Central memory CD8-positive, alpha-beta T cell (primary cell): ENCODE data around the gene OSBPL2.

Source experiments
- ATAC-seq: fragments of 150-1000 bp; cut with Tn5 transposase; replicated peaks from 2 replicates; pipeline ENCODE4 v1.10.0; 2022; ENCODE audit warnings: mild to moderate bottlenecking, moderate FRiP score, moderate number of reproducible peaks; ENCODE audit not compliant: poor library complexity, severe bottlenecking; ENCODE audit errors: extremely low read depth
- DNase-seq, 2 donors: peaks; one replicate each; pipeline ENCODE4 v3.0.0; 2021; ENCODE audit warnings: low spot score in 2 of 2
- H3K27ac Mint-ChIP-seq: one replicate; pipeline ENCODE4 v1.8.0; 2022; ENCODE audit warnings: low read depth, mild to moderate bottlenecking, moderate library complexity, mixed read lengths
- H3K27me3 Mint-ChIP-seq: one replicate; pipeline ENCODE4 v1.8.0; 2022; ENCODE audit warnings: mixed read lengths
- H3K36me3 Mint-ChIP-seq: one replicate; pipeline ENCODE4 v1.8.0; 2022; ENCODE audit warnings: mild to moderate bottlenecking, moderate library complexity, mixed read lengths; ENCODE audit not compliant: insufficient read depth
- H3K4me1 Mint-ChIP-seq: one replicate; pipeline ENCODE4 v1.8.0; 2022; ENCODE audit warnings: mixed read lengths
- H3K4me3 Mint-ChIP-seq: one replicate; pipeline ENCODE4 v1.8.0; 2022; ENCODE audit warnings: mild to moderate bottlenecking, moderate library complexity, mixed read lengths
- H3K9me3 Mint-ChIP-seq: one replicate; pipeline ENCODE4 v1.8.0; 2022; ENCODE audit warnings: mixed read lengths

Gene OSBPL2

GRCh38 chr20:62291251-62292066, 53.1 kb downstream of the OSBPL2 start:
- ATAC-seq = no peak
- Mint-ChIP-seq H3K27ac (peak overlapping the region; percentile 80), H3K9me3 (no peaks in the 10 kb centered on the region), H3K27me3 (no peaks in the 10 kb centered on the region), H3K36me3 (peaks cover 18% of the 10 kb centered on the region), H3K4me3 (no peak overlapping the region), H3K4me1 (peaks cover 16% of the 10 kb centered on the region)
- no peak for DNase-seq

- Mint-ChIP-seq H3K4me1 (peaks cover 16% of the 10 kb centered on the region), H3K9me3 (no peaks in the 10 kb centered on the region), H3K4me3 (peak overlapping the region; percentile 61), H3K36me3 (peaks cover 15% of the 10 kb centered on the region), H3K27me3 (no peaks in the 10 kb centered on the region), H3K27ac (peak overlapping the region; percentile 80)
- ATAC-seq (peak; percentile 92), DNase-seq (no peak)
Measured at GRCh38 chr20:62292108-62292507, 53.8 kb downstream of the OSBPL2 start.

DNA sequence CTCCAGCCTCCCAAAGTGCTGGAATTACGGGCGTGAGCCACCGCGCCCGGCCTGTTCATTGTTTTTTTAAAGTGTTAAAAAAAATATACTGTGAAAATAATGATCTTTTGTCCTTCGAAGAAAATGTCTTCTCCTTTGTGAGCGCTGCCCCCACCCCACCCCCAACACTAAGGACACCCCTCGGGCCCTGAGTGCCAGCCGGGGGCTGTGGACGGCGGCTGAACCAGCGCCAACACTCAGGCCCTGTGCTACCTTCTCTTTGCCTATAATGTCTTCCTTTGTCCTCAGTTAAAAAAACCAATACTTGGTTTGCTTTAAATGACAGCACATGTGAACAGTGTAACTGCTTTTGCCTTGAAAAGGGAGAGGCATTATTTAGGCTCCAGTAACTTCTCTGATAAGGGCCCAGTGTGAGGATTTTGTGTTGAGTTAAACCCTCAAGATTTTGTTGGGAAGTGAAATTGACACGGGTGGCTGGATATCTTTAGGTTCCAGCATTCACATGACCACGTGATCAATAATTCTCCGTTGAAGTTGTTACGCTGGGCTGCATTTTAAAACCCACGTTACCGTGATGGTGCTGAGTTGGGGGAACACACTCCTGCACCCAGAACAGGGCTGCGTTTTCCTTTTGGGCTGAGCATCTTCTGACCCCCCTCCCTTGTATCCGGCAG, 54.9 kb downstream of the OSBPL2 start:
- Mint-ChIP-seq H3K4me3 (no peak overlapping the region), H3K4me1 (peaks cover 16% of the 10 kb centered on the region), H3K27me3 (no peaks in the 10 kb centered on the region), H3K27ac (no peak overlapping the region), H3K9me3 (no peaks in the 10 kb centered on the region), H3K36me3 (peaks cover 17% of the 10 kb centered on the region)
- DNase-seq = no peak
- ATAC-seq = no peak

- Mint-ChIP-seq H3K9me3 (no peaks in the 10 kb centered on the region), H3K27ac (no peak overlapping the region), H3K36me3 (peaks cover 17% of the 10 kb centered on the region), H3K4me3 (no peak overlapping the region), H3K27me3 (no peaks in the 10 kb centered on the region), H3K4me1 (peaks cover 16% of the 10 kb centered on the region)
- ATAC-seq = no peak
- no peak for DNase-seq
Measured at GRCh38 chr20:62293946-62294345, 55.6 kb downstream of the OSBPL2 start.

DNA sequence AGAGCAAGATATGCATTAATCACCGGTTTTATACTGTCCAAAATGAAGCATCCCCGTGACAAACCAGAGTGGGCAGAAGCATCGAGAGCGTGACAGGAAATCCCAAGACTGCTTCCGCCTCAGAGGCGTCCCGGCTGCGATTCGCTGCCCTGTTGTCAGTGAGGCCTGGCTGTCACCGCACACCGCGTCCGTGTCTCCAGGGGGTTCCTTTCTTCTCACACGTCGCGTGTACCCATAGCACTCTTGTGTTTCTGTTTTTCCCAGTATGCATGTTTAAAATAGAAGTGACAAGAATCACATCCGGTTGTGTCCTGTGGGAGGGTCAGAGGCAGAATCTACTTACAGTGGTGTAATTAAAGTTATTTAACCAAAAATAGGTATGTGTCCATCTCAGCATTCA, 56.2 kb downstream of the OSBPL2 start:
- Mint-ChIP-seq H3K9me3 (no peaks in the 10 kb centered on the region), H3K27ac (no peak overlapping the region), H3K4me3 (no peak overlapping the region), H3K36me3 (peaks cover 17% of the 10 kb centered on the region), H3K4me1 (peaks cover 16% of the 10 kb centered on the region), H3K27me3 (no peaks in the 10 kb centered on the region)
- DNase-seq (no peak), ATAC-seq (no peak)

DNA sequence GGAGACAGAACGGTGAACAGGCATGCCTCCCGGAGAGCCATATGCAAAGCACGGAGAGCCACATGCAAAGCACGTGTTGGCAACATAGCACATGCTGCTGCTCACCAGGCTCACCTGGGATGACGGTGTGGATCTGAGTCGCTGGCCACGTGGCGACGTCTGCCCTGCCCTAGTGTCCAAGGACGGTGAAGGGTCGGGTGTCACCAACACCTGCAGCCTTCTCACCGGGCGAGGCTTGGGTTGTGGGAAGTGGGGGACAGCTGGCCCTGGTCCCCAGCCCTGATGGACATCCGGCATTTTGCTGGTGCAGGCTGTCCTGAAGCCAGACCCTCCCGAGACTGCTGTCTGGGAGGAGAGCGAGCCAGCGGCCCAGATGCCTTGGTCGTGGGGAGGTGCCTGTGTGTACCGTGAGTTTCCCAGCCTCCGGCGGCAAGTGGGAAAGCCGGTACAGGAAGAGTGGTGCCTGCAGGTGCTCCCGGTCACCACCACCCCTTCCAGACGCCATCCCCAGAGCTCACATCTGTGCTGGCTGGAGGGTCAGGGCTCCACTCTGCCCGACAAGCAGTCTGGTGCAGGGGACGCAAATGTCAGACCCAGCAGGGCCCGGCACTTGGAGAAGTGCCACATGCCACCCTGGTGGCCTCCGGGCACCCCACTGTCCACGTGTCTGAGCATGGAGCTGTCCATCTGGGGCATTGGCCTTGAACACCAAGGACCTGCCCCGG, 58.6 kb downstream of the OSBPL2 start:
- Mint-ChIP-seq H3K27ac (no peak overlapping the region), H3K36me3 (peaks cover 17% of the 10 kb centered on the region), H3K4me3 (no peak overlapping the region), H3K27me3 (no peaks in the 10 kb centered on the region), H3K9me3 (no peaks in the 10 kb centered on the region), H3K4me1 (peaks cover 18% of the 10 kb centered on the region)
- ATAC-seq (no peak), DNase-seq (no peak)

DNA sequence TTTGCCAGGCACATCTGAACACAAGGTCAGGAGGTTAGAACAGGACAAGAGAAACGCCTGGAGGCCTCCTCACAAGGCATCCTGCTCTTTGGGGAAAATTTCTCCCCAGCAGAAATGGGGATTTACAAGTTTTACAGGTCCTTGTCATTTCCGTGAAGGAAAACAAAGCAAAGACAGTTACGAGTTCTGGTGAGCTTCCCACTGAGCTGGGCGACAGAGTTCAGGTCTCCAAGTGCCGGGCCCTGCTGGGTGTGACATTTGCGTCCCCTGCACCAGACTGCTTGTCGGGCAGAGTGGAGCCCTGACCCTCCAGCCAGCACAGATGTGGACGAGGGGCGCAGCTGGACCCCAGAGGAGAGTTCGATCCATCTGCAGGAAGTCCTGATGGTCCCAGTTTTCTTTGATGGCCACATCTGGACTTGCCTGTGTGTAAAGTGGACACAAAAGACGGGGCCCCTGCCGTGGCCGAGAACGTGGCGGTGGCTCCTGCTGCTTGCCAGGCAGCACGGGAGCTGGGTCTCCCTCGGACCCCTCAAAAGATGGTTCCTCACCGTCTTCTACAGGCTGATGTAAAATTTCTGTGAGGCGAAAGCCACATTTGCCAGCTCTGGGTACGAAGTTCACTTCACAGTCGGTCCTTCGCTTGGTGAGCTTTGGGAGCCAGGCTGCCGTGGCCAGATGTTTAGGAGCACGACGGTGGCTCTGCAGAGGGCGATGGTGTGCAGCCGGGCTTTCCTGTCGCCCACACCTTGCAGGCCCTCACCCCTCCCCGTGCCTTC, 59.3 kb downstream of the OSBPL2 start:
- ATAC-seq (no peak), DNase-seq (no peak)
- no peaks in the 10 kb centered on the region for H3K27me3 Mint-ChIP-seq
- H3K36me3 Mint-ChIP-seq = peaks cover 20% of the 10 kb centered on the region
- H3K27ac Mint-ChIP-seq = no peak overlapping the region
- H3K9me3 Mint-ChIP-seq = no peaks in the 10 kb centered on the region
- H3K4me3 Mint-ChIP-seq = no peak overlapping the region
- H3K4me1 Mint-ChIP-seq = peaks cover 18% of the 10 kb centered on the region

DNA sequence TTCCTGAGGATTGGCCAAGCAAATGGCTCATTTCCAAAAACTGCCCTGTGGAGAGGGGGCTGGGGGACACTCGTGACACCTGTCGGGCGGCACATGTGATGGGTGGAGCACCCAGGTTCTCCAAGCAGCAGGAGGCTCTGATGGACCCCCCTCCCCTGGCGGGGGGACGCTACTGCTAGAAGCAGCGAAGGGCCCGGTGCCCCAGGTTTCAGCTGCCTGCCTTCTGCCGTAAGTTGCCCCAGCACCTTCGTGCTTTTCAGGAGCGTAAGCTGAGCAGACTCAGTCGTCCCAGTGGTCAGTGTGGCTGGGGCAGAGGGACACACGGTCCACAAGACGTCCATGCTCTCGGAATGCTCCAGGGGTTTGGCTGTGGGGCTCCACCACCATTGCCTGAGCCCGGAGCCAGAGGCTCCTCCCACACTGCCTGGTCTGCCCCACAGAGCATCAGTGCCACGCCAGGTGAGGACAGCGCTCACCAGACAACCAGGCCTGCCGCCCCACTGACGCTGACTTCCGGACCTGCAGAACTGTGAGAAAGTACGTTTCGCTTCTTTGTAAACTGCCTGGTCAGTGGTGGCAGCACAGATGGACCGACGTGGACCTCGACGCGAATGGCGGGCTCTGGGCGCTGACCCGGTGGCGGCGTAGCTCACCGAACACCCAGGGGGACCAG, 60.4 kb downstream of the OSBPL2 start:
- H3K27me3 Mint-ChIP-seq = no peaks in the 10 kb centered on the region
- DNase-seq (no peak), ATAC-seq (no peak)
- peaks cover 17% of the 10 kb centered on the region for H3K4me1 Mint-ChIP-seq
- H3K36me3 Mint-ChIP-seq = peaks cover 23% of the 10 kb centered on the region
- no peak overlapping the region for H3K4me3 Mint-ChIP-seq
- no peaks in the 10 kb centered on the region for H3K9me3 Mint-ChIP-seq
- no peak overlapping the region for H3K27ac Mint-ChIP-seq

DNA sequence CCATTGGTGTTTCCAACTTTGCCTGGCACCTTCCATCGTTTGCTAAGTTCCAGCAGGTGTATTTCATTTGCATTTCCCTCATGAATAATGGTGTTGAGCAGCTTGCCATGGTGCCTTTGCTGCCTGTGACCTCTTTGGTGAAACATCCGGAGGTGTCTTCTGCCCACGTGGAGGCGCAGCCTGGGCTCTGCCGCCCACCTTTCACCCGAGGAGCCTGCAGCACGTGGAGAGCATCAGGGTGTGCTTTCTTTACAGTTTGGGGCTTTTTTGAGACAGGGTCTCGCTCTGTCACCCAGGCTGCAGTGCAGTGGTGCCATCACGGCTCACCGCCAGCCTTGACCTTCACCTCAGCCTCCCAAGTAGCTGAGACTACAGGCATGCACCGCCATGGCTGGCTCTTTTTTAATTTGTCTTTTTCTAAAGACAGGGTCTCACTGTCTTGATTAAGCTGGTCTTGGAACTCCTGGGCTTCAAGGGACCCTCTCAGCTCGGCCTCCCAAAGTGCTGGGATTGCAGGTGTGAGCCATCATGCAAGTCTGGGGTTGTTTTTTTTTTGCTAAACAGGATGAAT, 61.4 kb downstream of the OSBPL2 start:
- DNase-seq (no peak), ATAC-seq (no peak)
- Mint-ChIP-seq H3K9me3 (no peaks in the 10 kb centered on the region), H3K4me1 (peaks cover 26% of the 10 kb centered on the region), H3K36me3 (peaks cover 20% of the 10 kb centered on the region), H3K27ac (peak overlapping the region; percentile 32), H3K27me3 (no peaks in the 10 kb centered on the region), H3K4me3 (no peak overlapping the region)

DNA sequence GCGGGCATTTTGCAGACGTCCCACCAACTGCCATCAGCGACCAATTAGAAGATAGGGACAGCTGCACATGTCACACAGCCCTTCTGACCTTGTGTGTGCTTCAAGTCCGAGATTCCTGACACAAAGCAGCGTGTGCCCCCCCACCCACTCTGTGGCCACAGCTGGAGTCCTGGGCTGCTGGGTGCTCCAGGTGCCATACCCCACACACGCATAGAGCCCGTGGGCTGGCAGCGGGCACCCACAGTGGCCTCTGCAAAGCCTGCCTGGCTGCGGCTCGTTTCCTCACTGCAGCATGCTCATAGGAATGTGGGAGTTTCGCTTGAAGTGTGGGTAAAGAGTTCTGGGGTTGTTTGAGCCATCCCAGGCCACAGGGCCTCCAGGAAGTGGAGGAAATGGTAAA, 62.0 kb downstream of the OSBPL2 start:
- Mint-ChIP-seq H3K4me1 (peaks cover 26% of the 10 kb centered on the region), H3K27ac (peak overlapping the region; percentile 32), H3K9me3 (no peaks in the 10 kb centered on the region), H3K27me3 (no peaks in the 10 kb centered on the region), H3K4me3 (no peak overlapping the region), H3K36me3 (peaks cover 18% of the 10 kb centered on the region)
- ATAC-seq (no peak), DNase-seq (no peak)

DNA sequence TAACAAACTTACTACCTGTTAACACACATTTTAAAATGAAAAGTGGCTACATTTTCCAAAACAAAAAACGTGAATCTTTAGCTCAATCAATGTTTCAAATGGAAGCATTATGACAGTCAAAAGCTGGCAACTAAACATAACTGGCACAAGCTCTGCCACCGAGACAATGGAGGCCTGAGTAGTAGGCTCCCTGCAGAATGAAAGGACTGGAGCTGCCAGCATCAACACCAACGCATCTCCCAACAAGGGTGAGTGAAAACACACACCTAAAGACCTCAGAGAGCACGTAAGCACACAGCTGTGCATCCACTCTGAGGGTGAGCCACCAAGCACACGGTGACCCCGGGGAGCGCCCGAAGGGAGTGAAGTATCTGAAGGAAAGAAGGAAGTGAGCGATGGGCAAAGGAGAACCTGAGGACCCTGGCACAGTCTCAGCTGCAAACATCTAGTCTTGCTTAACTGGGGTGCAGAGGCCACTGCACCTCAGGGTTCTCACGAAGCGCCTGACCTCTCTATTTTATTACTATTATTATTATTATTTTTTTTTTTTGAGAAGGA, 62.9 kb downstream of the OSBPL2 start:
- ATAC-seq (no peak), DNase-seq (no peak)
- peaks cover 30% of the 10 kb centered on the region for H3K4me1 Mint-ChIP-seq
- H3K36me3 Mint-ChIP-seq = peaks cover 18% of the 10 kb centered on the region
- H3K27ac Mint-ChIP-seq = peak overlapping the region; percentile 98
- H3K4me3 Mint-ChIP-seq = peak overlapping the region; percentile 41
- H3K9me3 Mint-ChIP-seq = no peaks in the 10 kb centered on the region
- H3K27me3 Mint-ChIP-seq = no peaks in the 10 kb centered on the region
